WTC11 (cell line): ENCODE data around the gene SINHCAF. TPM values are rescaled to one million over a fixed set of nuclear protein-coding genes. Genes with fewer than 3 reads are reported as not detected.
A peak's percentile ranks its signal among the peaks of the same experiment; 100 is the strongest.

Experiments
- ATAC-seq: fragments of 200-7000 bp; cut with Tn5 transposase; 2 replicates; pipeline ENCODE4 v1.10.0; 2021; ENCODE audit warnings: mild to moderate bottlenecking, moderate library complexity
- CTCF ChIA-PET: fragments of 300-600 bp; sonication (Branson Sonifier 250); formaldehyde crosslinking; loops from one replicate; lab custom pipeline; 2021; ENCODE audit warnings: antibody characterized with exemption; lab: Charles Lee
- POLR2A ChIA-PET: fragments of 350-600 bp; sonication (Branson Sonifier 250); formaldehyde crosslinking; loops from one replicate; lab custom pipeline; 2021; ENCODE audit warnings: antibody characterized with exemption; lab: Charles Lee
- DNase-seq: peaks from one replicate; pipeline ENCODE4 v3.0.0; 2021; ENCODE audit warnings: low spot score
- H3K27ac Mint-ChIP-seq: 2 replicates; pipeline ENCODE4 v1.8.0; 2021; ENCODE audit warnings: mixed read lengths
- H3K27me3 Mint-ChIP-seq: 2 replicates; pipeline ENCODE4 v1.8.0; 2021; ENCODE audit warnings: low read depth, mild to moderate bottlenecking, moderate library complexity, mixed read lengths
- H3K36me3 Mint-ChIP-seq: 2 replicates; pipeline ENCODE4 v1.8.0; 2021; ENCODE audit warnings: mixed read lengths
- H3K4me1 Mint-ChIP-seq: 2 replicates; pipeline ENCODE4 v1.8.0; 2022; ENCODE audit warnings: mixed read lengths
- H3K4me3 Mint-ChIP-seq: 2 replicates; pipeline ENCODE4 v1.8.0; 2021; ENCODE audit warnings: mild to moderate bottlenecking, moderate library complexity, mixed read lengths
- H3K9me3 Mint-ChIP-seq: 2 replicates; pipeline ENCODE4 v1.8.0; 2021; ENCODE audit warnings: mixed read lengths
- HMGA2 ChIP-seq: fragments of 250-450 bp; sonication (Bioruptor Pico); IDR thresholded peaks from 2 replicates; pipeline ENCODE4 v1.4.0; 2021; ENCODE audit warnings: mild to moderate bottlenecking, moderate library complexity
- JUN ChIP-seq: sonication (generic); formaldehyde crosslinking; IDR thresholded peaks from 2 replicates; pipeline ENCODE4 v1.8.0; 2023; ENCODE audit warnings: mild to moderate bottlenecking, missing genetic modification reagents
- MYBL2 ChIP-seq: sonication (generic); formaldehyde crosslinking; IDR thresholded peaks from 2 replicates; pipeline ENCODE4 v1.8.1; 2023; ENCODE audit warnings: mild to moderate bottlenecking, moderate library complexity, missing genetic modification reagents
- RORB ChIP-seq: fragments of 250-450 bp; sonication (Bioruptor Pico); IDR thresholded peaks from 2 replicates; pipeline ENCODE4 v1.9.0; 2021; ENCODE audit warnings: mild to moderate bottlenecking
- SMAD4 ChIP-seq: sonication (generic); formaldehyde crosslinking; IDR thresholded peaks from 2 replicates; pipeline ENCODE4 v1.8.0; 2022; ENCODE audit warnings: mild to moderate bottlenecking, missing genetic modification reagents
- ZNF281 ChIP-seq: sonication (generic); formaldehyde crosslinking; IDR thresholded peaks from 2 replicates; pipeline ENCODE4 v1.8.0; 2023; ENCODE audit warnings: mild to moderate bottlenecking, missing genetic modification reagents
- ZNF317 ChIP-seq: sonication (generic); formaldehyde crosslinking; IDR thresholded peaks from 2 replicates; pipeline ENCODE4 v1.8.1; 2023; ENCODE audit warnings: low read depth, mild to moderate bottlenecking, moderate library complexity, missing genetic modification reagents, borderline replicate concordance
- total RNA-seq: library from RNA; stranded (reverse); gene quantifications from 3 replicates; pipeline ENCODE4 v1.2.3, GENCODE V29; 2021
- TF ChIP-seq, protein P1 (sequence below): fragments of 200-600 bp; IDR thresholded peaks from 2 replicates; pipeline ENCODE4 v1.8.0; 2022; ENCODE audit warnings: antibody characterized with exemption
- TF ChIP-seq, protein P2 (sequence below): sonication (generic); formaldehyde crosslinking; IDR thresholded peaks from 2 replicates; pipeline ENCODE4 v1.8.0; 2022; ENCODE audit warnings: mild to moderate bottlenecking, missing genetic modification reagents
- TF ChIP-seq, protein P3 (sequence below): sonication (generic); formaldehyde crosslinking; conservative IDR thresholded peaks from 2 replicates; pipeline ENCODE4 v1.8.1; 2023; ENCODE audit warnings: mild to moderate bottlenecking, low read depth, missing genetic modification reagents, moderate library complexity
- TF ChIP-seq, protein P4 (sequence below): sonication (generic); formaldehyde crosslinking; IDR thresholded peaks from 2 replicates; pipeline ENCODE4 v1.8.1; 2023; ENCODE audit warnings: mild to moderate bottlenecking, missing genetic modification reagents
- TF ChIP-seq, protein P5 (sequence below): fragments of 250-450 bp; sonication (Bioruptor Pico); IDR thresholded peaks from 2 replicates; pipeline ENCODE4 v1.8.0; 2021; ENCODE audit warnings: mild to moderate bottlenecking
- TF ChIP-seq, protein P6 (sequence below): fragments of 250-450 bp; sonication (Bioruptor Pico); IDR thresholded peaks from 2 replicates; pipeline ENCODE4 v1.9.0; 2021; ENCODE audit warnings: mild to moderate bottlenecking
- TF ChIP-seq, protein P7 (sequence below): sonication (generic); formaldehyde crosslinking; IDR thresholded peaks from 2 replicates; pipeline ENCODE4 v1.8.0; 2022; ENCODE audit warnings: missing genetic modification reagents

Gene SINHCAF
- total RNA-seq, 1 experiment from 2014 or later, result 407 TPM

DNA sequence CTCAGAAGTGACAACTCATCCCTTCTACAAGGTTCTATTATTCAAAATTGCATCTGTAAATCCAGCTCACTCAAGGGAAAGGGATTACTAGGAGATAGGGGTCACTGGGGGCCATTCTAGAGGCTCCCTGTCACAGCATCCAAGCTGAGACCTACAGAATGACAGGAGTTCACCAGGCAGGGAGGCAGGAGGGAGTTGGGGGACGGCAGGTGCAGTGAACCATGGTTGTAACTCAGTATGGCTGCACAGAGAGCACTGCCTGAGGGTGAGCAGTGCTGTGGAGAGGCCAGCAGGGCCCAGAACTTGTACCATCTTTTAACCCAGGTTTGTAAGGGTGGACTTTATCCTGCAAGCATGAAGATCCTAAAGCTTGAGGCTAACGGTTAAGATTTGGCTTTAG is 37.9 kb upstream of the SINHCAF start:
- Mint-ChIP-seq H3K9me3 (no peaks in the 10 kb centered on the region), H3K27me3 (no peaks in the 10 kb centered on the region), H3K27ac (peak overlapping the region; percentile 98), H3K4me3 (no peak overlapping the region), H3K36me3 (0 out of 2 replicates have a peak, but pooled peaks cover 3% of the 10 kb centered on the region), H3K4me1 (peaks cover 50% of the 10 kb centered on the region)
- TF ChIP-seq HMGA2 (no peak), JUN (no peak), MYBL2 (no peak), ZNF317 (CRISPR knock-in tag) (no peak), ZNF281 (CRISPR knock-in tag) (no peak), SMAD4 (no peak), RORB (CRISPR knock-in tag) (no peak)
- TF ChIP-seq, protein P1, sequence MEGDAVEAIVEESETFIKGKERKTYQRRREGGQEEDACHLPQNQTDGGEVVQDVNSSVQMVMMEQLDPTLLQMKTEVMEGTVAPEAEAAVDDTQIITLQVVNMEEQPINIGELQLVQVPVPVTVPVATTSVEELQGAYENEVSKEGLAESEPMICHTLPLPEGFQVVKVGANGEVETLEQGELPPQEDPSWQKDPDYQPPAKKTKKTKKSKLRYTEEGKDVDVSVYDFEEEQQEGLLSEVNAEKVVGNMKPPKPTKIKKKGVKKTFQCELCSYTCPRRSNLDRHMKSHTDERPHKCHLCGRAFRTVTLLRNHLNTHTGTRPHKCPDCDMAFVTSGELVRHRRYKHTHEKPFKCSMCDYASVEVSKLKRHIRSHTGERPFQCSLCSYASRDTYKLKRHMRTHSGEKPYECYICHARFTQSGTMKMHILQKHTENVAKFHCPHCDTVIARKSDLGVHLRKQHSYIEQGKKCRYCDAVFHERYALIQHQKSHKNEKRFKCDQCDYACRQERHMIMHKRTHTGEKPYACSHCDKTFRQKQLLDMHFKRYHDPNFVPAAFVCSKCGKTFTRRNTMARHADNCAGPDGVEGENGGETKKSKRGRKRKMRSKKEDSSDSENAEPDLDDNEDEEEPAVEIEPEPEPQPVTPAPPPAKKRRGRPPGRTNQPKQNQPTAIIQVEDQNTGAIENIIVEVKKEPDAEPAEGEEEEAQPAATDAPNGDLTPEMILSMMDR, result no peak
- TF ChIP-seq, protein P2, sequence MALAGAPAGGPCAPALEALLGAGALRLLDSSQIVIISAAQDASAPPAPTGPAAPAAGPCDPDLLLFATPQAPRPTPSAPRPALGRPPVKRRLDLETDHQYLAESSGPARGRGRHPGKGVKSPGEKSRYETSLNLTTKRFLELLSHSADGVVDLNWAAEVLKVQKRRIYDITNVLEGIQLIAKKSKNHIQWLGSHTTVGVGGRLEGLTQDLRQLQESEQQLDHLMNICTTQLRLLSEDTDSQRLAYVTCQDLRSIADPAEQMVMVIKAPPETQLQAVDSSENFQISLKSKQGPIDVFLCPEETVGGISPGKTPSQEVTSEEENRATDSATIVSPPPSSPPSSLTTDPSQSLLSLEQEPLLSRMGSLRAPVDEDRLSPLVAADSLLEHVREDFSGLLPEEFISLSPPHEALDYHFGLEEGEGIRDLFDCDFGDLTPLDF (CRISPR knock-in tag), result no peak
- TF ChIP-seq, protein P3, sequence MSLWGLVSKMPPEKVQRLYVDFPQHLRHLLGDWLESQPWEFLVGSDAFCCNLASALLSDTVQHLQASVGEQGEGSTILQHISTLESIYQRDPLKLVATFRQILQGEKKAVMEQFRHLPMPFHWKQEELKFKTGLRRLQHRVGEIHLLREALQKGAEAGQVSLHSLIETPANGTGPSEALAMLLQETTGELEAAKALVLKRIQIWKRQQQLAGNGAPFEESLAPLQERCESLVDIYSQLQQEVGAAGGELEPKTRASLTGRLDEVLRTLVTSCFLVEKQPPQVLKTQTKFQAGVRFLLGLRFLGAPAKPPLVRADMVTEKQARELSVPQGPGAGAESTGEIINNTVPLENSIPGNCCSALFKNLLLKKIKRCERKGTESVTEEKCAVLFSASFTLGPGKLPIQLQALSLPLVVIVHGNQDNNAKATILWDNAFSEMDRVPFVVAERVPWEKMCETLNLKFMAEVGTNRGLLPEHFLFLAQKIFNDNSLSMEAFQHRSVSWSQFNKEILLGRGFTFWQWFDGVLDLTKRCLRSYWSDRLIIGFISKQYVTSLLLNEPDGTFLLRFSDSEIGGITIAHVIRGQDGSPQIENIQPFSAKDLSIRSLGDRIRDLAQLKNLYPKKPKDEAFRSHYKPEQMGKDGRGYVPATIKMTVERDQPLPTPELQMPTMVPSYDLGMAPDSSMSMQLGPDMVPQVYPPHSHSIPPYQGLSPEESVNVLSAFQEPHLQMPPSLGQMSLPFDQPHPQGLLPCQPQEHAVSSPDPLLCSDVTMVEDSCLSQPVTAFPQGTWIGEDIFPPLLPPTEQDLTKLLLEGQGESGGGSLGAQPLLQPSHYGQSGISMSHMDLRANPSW, result no peak
- TF ChIP-seq, protein P4, sequence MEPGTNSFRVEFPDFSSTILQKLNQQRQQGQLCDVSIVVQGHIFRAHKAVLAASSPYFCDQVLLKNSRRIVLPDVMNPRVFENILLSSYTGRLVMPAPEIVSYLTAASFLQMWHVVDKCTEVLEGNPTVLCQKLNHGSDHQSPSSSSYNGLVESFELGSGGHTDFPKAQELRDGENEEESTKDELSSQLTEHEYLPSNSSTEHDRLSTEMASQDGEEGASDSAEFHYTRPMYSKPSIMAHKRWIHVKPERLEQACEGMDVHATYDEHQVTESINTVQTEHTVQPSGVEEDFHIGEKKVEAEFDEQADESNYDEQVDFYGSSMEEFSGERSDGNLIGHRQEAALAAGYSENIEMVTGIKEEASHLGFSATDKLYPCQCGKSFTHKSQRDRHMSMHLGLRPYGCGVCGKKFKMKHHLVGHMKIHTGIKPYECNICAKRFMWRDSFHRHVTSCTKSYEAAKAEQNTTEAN (CRISPR knock-in tag), result no peak
- TF ChIP-seq, protein P5, sequence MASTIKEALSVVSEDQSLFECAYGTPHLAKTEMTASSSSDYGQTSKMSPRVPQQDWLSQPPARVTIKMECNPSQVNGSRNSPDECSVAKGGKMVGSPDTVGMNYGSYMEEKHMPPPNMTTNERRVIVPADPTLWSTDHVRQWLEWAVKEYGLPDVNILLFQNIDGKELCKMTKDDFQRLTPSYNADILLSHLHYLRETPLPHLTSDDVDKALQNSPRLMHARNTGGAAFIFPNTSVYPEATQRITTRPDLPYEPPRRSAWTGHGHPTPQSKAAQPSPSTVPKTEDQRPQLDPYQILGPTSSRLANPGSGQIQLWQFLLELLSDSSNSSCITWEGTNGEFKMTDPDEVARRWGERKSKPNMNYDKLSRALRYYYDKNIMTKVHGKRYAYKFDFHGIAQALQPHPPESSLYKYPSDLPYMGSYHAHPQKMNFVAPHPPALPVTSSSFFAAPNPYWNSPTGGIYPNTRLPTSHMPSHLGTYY (CRISPR knock-in tag), result no peak
- TF ChIP-seq, protein P6, sequence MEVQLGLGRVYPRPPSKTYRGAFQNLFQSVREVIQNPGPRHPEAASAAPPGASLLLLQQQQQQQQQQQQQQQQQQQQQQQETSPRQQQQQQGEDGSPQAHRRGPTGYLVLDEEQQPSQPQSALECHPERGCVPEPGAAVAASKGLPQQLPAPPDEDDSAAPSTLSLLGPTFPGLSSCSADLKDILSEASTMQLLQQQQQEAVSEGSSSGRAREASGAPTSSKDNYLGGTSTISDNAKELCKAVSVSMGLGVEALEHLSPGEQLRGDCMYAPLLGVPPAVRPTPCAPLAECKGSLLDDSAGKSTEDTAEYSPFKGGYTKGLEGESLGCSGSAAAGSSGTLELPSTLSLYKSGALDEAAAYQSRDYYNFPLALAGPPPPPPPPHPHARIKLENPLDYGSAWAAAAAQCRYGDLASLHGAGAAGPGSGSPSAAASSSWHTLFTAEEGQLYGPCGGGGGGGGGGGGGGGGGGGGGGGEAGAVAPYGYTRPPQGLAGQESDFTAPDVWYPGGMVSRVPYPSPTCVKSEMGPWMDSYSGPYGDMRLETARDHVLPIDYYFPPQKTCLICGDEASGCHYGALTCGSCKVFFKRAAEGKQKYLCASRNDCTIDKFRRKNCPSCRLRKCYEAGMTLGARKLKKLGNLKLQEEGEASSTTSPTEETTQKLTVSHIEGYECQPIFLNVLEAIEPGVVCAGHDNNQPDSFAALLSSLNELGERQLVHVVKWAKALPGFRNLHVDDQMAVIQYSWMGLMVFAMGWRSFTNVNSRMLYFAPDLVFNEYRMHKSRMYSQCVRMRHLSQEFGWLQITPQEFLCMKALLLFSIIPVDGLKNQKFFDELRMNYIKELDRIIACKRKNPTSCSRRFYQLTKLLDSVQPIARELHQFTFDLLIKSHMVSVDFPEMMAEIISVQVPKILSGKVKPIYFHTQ (CRISPR knock-in tag), result no peak
- TF ChIP-seq, protein P7, sequence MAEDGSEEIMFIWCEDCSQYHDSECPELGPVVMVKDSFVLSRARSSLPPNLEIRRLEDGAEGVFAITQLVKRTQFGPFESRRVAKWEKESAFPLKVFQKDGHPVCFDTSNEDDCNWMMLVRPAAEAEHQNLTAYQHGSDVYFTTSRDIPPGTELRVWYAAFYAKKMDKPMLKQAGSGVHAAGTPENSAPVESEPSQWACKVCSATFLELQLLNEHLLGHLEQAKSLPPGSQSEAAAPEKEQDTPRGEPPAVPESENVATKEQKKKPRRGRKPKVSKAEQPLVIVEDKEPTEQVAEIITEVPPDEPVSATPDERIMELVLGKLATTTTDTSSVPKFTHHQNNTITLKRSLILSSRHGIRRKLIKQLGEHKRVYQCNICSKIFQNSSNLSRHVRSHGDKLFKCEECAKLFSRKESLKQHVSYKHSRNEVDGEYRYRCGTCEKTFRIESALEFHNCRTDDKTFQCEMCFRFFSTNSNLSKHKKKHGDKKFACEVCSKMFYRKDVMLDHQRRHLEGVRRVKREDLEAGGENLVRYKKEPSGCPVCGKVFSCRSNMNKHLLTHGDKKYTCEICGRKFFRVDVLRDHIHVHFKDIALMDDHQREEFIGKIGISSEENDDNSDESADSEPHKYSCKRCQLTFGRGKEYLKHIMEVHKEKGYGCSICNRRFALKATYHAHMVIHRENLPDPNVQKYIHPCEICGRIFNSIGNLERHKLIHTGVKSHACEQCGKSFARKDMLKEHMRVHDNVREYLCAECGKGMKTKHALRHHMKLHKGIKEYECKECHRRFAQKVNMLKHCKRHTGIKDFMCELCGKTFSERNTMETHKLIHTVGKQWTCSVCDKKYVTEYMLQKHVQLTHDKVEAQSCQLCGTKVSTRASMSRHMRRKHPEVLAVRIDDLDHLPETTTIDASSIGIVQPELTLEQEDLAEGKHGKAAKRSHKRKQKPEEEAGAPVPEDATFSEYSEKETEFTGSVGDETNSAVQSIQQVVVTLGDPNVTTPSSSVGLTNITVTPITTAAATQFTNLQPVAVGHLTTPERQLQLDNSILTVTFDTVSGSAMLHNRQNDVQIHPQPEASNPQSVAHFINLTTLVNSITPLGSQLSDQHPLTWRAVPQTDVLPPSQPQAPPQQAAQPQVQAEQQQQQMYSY (CRISPR knock-in tag), result no peak
- ATAC-seq (no peak), DNase-seq (no peak)
- ChIA-PET POLR2A (interaction anchor here (0.5 to 3.5 kb wide), 3 partner anchors 22 to 83 kb away, joined by 5 to 25 read pairs (median 22); partner anchors contain the start of gene SINHCAF), CTCF (interaction anchor here (0.7 to 2.3 kb wide), 5 partner anchors 10 to 160 kb away, joined by 3 to 9 read pairs (median 4); no protein-coding TSS in a partner anchor)
